ENCODE results near the gene ELAVL1. TPM values are rescaled to one million over a fixed set of nuclear protein-coding genes. Genes with fewer than 3 reads are reported as not detected.

The ELAVL1 gene
- total RNA-seq, 1 donor from 2014 or later, result 89.6 TPM

DNA sequence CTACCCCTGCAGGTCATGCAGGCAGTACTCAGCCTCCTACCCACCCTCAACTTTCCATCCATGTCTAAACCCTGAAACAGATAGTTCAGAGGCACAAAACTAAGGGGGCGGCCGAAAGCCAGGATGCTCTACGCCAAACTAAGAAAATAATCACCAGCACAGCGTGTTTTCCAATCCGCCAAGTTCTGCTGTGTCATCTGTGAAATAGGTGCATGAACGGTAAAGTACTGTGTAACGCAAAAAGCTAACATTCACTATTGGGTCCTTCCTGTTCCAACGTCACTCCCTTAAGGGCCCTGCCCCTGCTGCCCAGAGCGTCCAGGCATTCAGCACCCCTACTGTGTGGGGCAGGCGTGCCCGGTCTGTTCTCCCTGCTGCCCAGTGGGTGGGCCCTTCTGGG, 49.7 kb downstream of the ELAVL1 start:
- Mint-ChIP-seq H3K36me3 (ENCODE audit: unreplicated experiment) (peaks cover 12% of the 10 kb centered on the region), H3K27ac (ENCODE audit: unreplicated experiment) (no peak overlapping the region), H3K4me1 (ENCODE audit: unreplicated experiment) (peaks cover 1% of the 10 kb centered on the region), H3K9me3 (ENCODE audit: unreplicated experiment) (no peaks in the 10 kb centered on the region), H3K4me3 (ENCODE audit: unreplicated experiment) (no peak overlapping the region), H3K27me3 (ENCODE audit: unreplicated experiment) (no peaks in the 10 kb centered on the region)
- no peak for DNase-seq (ENCODE audit: extremely low spot score, unreplicated experiment)
- TF ChIP-seq, protein P1, sequence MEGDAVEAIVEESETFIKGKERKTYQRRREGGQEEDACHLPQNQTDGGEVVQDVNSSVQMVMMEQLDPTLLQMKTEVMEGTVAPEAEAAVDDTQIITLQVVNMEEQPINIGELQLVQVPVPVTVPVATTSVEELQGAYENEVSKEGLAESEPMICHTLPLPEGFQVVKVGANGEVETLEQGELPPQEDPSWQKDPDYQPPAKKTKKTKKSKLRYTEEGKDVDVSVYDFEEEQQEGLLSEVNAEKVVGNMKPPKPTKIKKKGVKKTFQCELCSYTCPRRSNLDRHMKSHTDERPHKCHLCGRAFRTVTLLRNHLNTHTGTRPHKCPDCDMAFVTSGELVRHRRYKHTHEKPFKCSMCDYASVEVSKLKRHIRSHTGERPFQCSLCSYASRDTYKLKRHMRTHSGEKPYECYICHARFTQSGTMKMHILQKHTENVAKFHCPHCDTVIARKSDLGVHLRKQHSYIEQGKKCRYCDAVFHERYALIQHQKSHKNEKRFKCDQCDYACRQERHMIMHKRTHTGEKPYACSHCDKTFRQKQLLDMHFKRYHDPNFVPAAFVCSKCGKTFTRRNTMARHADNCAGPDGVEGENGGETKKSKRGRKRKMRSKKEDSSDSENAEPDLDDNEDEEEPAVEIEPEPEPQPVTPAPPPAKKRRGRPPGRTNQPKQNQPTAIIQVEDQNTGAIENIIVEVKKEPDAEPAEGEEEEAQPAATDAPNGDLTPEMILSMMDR (IDR thresholded peaks at IDR 0.05), result no peak

DNA sequence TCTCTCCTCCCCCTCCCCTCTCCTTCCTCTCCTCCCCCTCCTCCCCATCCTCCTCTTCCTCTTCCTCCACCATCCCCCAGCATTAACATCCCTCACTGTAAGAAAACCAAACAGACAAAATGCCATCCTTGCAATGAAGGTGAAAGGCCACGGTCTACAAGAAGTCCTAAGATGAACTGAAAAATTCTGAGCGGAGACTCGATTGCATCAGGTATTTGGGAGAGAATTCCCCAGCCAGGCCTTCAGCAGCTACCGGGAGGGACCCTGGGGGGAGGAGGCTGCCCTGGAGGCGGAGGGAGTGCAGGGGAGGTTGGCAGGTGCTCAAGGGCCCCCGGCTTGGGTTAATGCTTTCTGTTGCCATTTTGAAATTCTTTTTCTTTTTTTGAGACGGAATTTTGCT, 51.9 kb downstream of the ELAVL1 start:
- H3K4me3 Mint-ChIP-seq (ENCODE audit: unreplicated experiment), result no peak overlapping the region
- TF ChIP-seq, protein P1 (IDR thresholded peaks at IDR 0.05), result no peak
- H3K27ac Mint-ChIP-seq (ENCODE audit: unreplicated experiment), result no peak overlapping the region
- H3K9me3 Mint-ChIP-seq (ENCODE audit: unreplicated experiment), result no peaks in the 10 kb centered on the region
- no peak for DNase-seq (ENCODE audit: extremely low spot score, unreplicated experiment)
- peaks cover 1% of the 10 kb centered on the region for H3K4me1 Mint-ChIP-seq (ENCODE audit: unreplicated experiment)
- no peaks in the 10 kb centered on the region for H3K27me3 Mint-ChIP-seq (ENCODE audit: unreplicated experiment)
- peaks cover 14% of the 10 kb centered on the region for H3K36me3 Mint-ChIP-seq (ENCODE audit: unreplicated experiment)

DNA sequence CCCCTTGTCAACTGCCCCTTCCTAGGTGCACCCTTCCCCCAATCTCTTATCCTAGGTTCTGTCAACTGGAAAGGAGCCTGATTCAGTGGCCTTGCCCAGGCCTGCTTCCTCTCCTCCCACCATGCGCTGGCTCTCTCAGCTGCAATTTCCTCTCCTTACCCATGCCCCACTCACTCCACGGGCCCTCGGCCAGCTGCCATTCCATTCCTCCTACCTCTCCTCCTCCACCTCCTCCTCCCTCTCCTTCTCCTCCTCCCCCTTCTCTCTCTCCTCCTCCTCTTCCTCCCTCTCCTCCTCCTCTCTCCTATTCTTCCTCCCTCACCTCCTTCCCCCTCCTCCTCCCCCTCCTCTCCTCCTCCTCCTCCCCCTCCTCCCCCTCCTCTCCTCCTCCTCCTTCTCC, 52.4 kb downstream of the ELAVL1 start:
- Mint-ChIP-seq H3K36me3 (ENCODE audit: unreplicated experiment) (peaks cover 12% of the 10 kb centered on the region), H3K27me3 (ENCODE audit: unreplicated experiment) (no peaks in the 10 kb centered on the region), H3K9me3 (ENCODE audit: unreplicated experiment) (no peaks in the 10 kb centered on the region), H3K4me1 (ENCODE audit: unreplicated experiment) (peaks cover 1% of the 10 kb centered on the region), H3K27ac (ENCODE audit: unreplicated experiment) (no peak overlapping the region), H3K4me3 (ENCODE audit: unreplicated experiment) (no peak overlapping the region)
- DNase-seq (ENCODE audit: extremely low spot score, unreplicated experiment), result no peak
- TF ChIP-seq, protein P1 (IDR thresholded peaks at IDR 0.05), result no peak

DNA sequence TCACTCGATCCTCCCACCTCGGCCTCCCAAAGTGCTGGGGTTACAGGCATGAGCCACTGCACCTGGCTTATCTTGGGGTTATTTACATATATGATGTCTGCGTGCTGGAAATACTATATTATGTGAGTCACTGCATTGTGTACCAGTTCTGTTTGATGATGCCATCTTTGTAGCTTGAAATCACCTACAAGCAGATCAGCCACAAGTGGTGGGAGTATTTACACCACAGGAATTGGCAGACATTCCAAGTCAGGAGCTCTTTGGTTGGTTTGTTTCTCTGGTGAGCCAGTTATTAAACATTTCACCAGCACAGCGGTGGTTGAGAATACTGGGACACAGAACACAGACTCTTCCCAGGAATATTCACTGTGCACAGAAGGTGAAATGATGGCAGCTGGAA, 57.5 kb downstream of the ELAVL1 start:
- Mint-ChIP-seq H3K4me1 (ENCODE audit: unreplicated experiment) (peaks cover 9% of the 10 kb centered on the region), H3K27me3 (ENCODE audit: unreplicated experiment) (no peaks in the 10 kb centered on the region), H3K27ac (ENCODE audit: unreplicated experiment) (no peak overlapping the region), H3K36me3 (ENCODE audit: unreplicated experiment) (peaks cover 3% of the 10 kb centered on the region), H3K9me3 (ENCODE audit: unreplicated experiment) (no peaks in the 10 kb centered on the region), H3K4me3 (ENCODE audit: unreplicated experiment) (no peak overlapping the region)
- no peak for DNase-seq (ENCODE audit: extremely low spot score, unreplicated experiment)
- TF ChIP-seq, protein P1 (IDR thresholded peaks at IDR 0.05), result no peak

DNA sequence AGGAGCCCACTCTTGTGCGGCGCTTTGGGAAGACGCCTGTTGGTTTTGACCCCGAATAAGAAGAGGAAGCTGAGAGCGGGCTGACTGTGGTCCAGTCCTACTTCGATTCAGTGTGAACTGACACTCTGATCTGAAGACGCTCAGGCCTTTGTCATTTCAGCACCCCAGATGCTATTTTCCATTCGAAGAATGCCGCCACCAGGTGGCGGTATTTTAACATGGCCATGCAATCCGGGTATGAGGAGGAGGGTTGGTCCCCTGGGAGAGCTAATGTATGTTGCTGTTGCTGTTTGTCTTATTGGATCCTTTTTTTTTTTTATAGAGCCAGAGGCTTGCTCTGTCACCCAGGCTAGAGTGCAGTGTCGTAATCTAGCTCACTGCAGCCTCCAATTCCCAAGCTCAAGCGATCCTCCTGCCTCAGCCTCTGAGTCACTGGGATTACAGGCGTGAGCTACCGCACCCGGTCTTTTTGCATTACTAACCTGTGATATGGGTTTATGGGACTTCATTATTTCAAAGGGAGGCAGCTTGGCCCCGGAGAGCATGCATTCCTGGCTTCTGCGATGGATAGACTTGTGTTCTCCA, 61.2 kb downstream of the ELAVL1 start:
- H3K27ac Mint-ChIP-seq (ENCODE audit: unreplicated experiment), result peak overlapping the region; percentile 98

More for the DNA sequence above, 61.2 kb downstream of the ELAVL1 start:
- TF ChIP-seq, protein P1 (IDR thresholded peaks at IDR 0.05), result peak; percentile 92
- Mint-ChIP-seq H3K9me3 (ENCODE audit: unreplicated experiment) (no peaks in the 10 kb centered on the region), H3K36me3 (ENCODE audit: unreplicated experiment) (peaks cover 9% of the 10 kb centered on the region), H3K4me3 (ENCODE audit: unreplicated experiment) (peak overlapping the region; percentile 86), H3K4me1 (ENCODE audit: unreplicated experiment) (peaks cover 17% of the 10 kb centered on the region), H3K27me3 (ENCODE audit: unreplicated experiment) (no peaks in the 10 kb centered on the region)
- peak; percentile 96 for DNase-seq (ENCODE audit: extremely low spot score, unreplicated experiment)
